Mesenchymal stem cell (in vitro differentiated cells and primary cell): Measurements from ENCODE around the gene PRRC1.

ENCODE experiments used
- DNase-seq: peaks from one replicate; pipeline ENCODE4 v3.0.0-alpha.2; 2013
- H2AFZ ChIP-seq: one replicate; pipeline ENCODE4 v1.6.1; 2013; ENCODE audit warnings: low read depth, mild to moderate bottlenecking, control low read depth, inconsistent platforms, low read length, moderate library complexity
- H2AK5ac ChIP-seq: 2 replicates; pipeline ENCODE4 v1.6.1; 2013; ENCODE audit warnings: low read length, moderate library complexity, mild to moderate bottlenecking, inconsistent platforms; ENCODE audit not compliant: severe bottlenecking
- H2BK120ac ChIP-seq: one replicate; pipeline ENCODE4 v1.6.1; 2013; ENCODE audit warnings: low read depth, mild to moderate bottlenecking, inconsistent platforms, low read length, moderate library complexity
- H2BK12ac ChIP-seq, 2 experiments: one replicate each; pipeline ENCODE4 v1.6.1; 2013; ENCODE audit warnings: inconsistent platforms in 2 of 2, low read length in 2 of 2, mild to moderate bottlenecking in 2 of 2, moderate library complexity in 2 of 2, control low read depth in 1 of 2
- H2BK15ac ChIP-seq: one replicate; pipeline ENCODE4 v1.6.1; 2013; ENCODE audit warnings: mild to moderate bottlenecking, low read depth, inconsistent platforms; ENCODE audit not compliant: poor library complexity, severe bottlenecking
- H2BK5ac ChIP-seq: 2 replicates; pipeline ENCODE4 v1.6.1; 2013; ENCODE audit warnings: low read depth, mild to moderate bottlenecking, low read length, control low read depth, inconsistent platforms; ENCODE audit not compliant: poor library complexity, severe bottlenecking
- H3K14ac ChIP-seq, 2 experiments: one replicate each; pipeline ENCODE4 v1.6.1; 2013; ENCODE audit warnings: inconsistent platforms in 2 of 2, low read length in 2 of 2, control low read depth in 1 of 2, mild to moderate bottlenecking in 1 of 2, moderate library complexity in 1 of 2
- H3K18ac ChIP-seq, 2 experiments: one replicate each; pipeline ENCODE4 v1.6.1; 2013; ENCODE audit warnings: inconsistent platforms in 2 of 2, low read length in 2 of 2, control low read depth in 1 of 2, low read depth in 1 of 2, mild to moderate bottlenecking in 1 of 2
- H3K23ac ChIP-seq, 2 experiments: one replicate each; pipeline ENCODE4 v1.6.1; 2013; ENCODE audit warnings: inconsistent platforms in 2 of 2, low read length in 2 of 2, mild to moderate bottlenecking in 2 of 2, moderate library complexity in 2 of 2, control low read depth in 1 of 2
- H3K27ac ChIP-seq: 2 replicates; pipeline ENCODE4 v1.5.1; 2013; ENCODE audit warnings: mild to moderate bottlenecking, moderate library complexity, low read length, control low read depth, inconsistent platforms; ENCODE audit not compliant: poor library complexity, severe bottlenecking
- H3K27me3 ChIP-seq, 2 experiments: 2 replicates each; pipeline versions ENCODE4 v1.6.1 to v1.7.0; 2013; ENCODE audit warnings: low read length in 2 of 2, mild to moderate bottlenecking in 2 of 2, moderate library complexity in 2 of 2, control low read depth in 1 of 2, inconsistent platforms in 1 of 2; ENCODE audit not compliant: control insufficient read depth in 1 of 2, insufficient read depth in 1 of 2
- H3K36me3 ChIP-seq, 2 experiments: 2 replicates each; pipeline versions ENCODE4 v1.6.1 to v1.7.0; 2013; ENCODE audit warnings: low read length in 2 of 2, control low read depth in 1 of 2, inconsistent platforms in 1 of 2, low read depth in 1 of 2, mild to moderate bottlenecking in 1 of 2; ENCODE audit not compliant: insufficient read depth in 2 of 2, control insufficient read depth in 1 of 2
- H3K4ac ChIP-seq, 2 experiments: one replicate each; pipeline ENCODE4 v1.6.1; 2013; ENCODE audit warnings: inconsistent platforms in 2 of 2, low read length in 2 of 2, mild to moderate bottlenecking in 2 of 2, moderate library complexity in 2 of 2, control low read depth in 1 of 2, low read depth in 1 of 2
- H3K4me1 ChIP-seq: 2 replicates; pipeline ENCODE4 v1.6.1; 2013; ENCODE audit warnings: low read depth, low read length, control low read depth; ENCODE audit not compliant: control insufficient read depth, insufficient read depth
- H3K4me2 ChIP-seq: 2 replicates; pipeline ENCODE4 v1.6.1; 2013; ENCODE audit warnings: low read length, mild to moderate bottlenecking, inconsistent platforms; ENCODE audit not compliant: poor library complexity, severe bottlenecking
- H3K4me3 ChIP-seq, 2 experiments: 2 replicates each; pipeline versions ENCODE4 v1.5.1 to v1.7.0; 2013; ENCODE audit warnings: low read length in 2 of 2, mild to moderate bottlenecking in 2 of 2, control low read depth in 1 of 2, low read depth in 1 of 2; ENCODE audit not compliant: insufficient read depth in 1 of 2
- H3K79me1 ChIP-seq: replicated peaks from 2 replicates; pipeline ENCODE4 v1.6.1; 2013; ENCODE audit warnings: mild to moderate bottlenecking, control low read depth, low read length, inconsistent platforms; ENCODE audit not compliant: poor library complexity, severe bottlenecking
- H3K9ac ChIP-seq: 2 replicates; pipeline ENCODE4 v1.7.0; 2013; ENCODE audit warnings: mild to moderate bottlenecking, low read length, moderate library complexity
- H3K9me3 ChIP-seq: 2 replicates; pipeline ENCODE4 v1.7.0; 2013; ENCODE audit warnings: mild to moderate bottlenecking, low read length; ENCODE audit not compliant: control insufficient read depth
- H4K8ac ChIP-seq: one replicate; pipeline ENCODE4 v1.6.1; 2013; ENCODE audit warnings: inconsistent platforms, mild to moderate bottlenecking, low read length, moderate library complexity
- H4K91ac ChIP-seq: one replicate; pipeline ENCODE4 v1.6.1; 2013; ENCODE audit warnings: mild to moderate bottlenecking, low read length, inconsistent platforms
- WGBS: methylation state at CpG from one replicate; pipeline ENCODE4 v1.1.7; 2013; ENCODE audit warnings: mixed read lengths; 5-methylcytosine and 5-hydroxymethylcytosine counted together

The PRRC1 gene

GRCh38 chr5:127562252-127562651, 44.8 kb downstream of the PRRC1 start:
- Histone ChIP-seq H2AFZ (no peak overlapping the region), H3K27ac (no peak overlapping the region), H2AK5ac (no peak overlapping the region), H4K8ac (no peak overlapping the region), H3K4me1 (peaks cover 3% of the 10 kb centered on the region), H2BK5ac (no peak overlapping the region), H3K27me3 (no peaks in the 10 kb centered on the region), H3K4ac (no peak overlapping the region), H3K4me3 (no peak overlapping the region), H3K9me3 (no peaks in the 10 kb centered on the region), H3K4me2 (no peak overlapping the region), H3K18ac (peak overlapping the region in 1 of 2 experiments; percentile 28), H2BK120ac (no peak overlapping the region), H3K79me1 (no peaks in the 10 kb centered on the region), H2BK15ac (no peak overlapping the region), H4K91ac (no peak overlapping the region), H2BK12ac (no peak overlapping the region), H3K36me3 (peaks cover 0 to 11% of the 10 kb centered on the region in 2 experiments), H3K9ac (no peak overlapping the region), H3K14ac (no peak overlapping the region), H3K23ac (no peak overlapping the region)
- 25% methylated on average over 2 of the region's 3 CpGs for WGBS
- peak; percentile 43 for DNase-seq

GRCh38 chr5:127563136-127563535, 45.7 kb downstream of the PRRC1 start:
- Histone ChIP-seq H3K9ac (peak overlapping the region; percentile 11), H3K4ac (no peak overlapping the region), H3K9me3 (no peaks in the 10 kb centered on the region), H4K8ac (no peak overlapping the region), H3K4me3 (no peak overlapping the region), H4K91ac (no peak overlapping the region), H2AK5ac (no peak overlapping the region), H3K14ac (no peak overlapping the region), H3K79me1 (no peaks in the 10 kb centered on the region), H3K4me2 (no peak overlapping the region), H2BK120ac (no peak overlapping the region), H3K27ac (no peak overlapping the region), H3K18ac (peak overlapping the region in 1 of 2 experiments; percentile 68), H3K36me3 (peaks cover 0 to 9% of the 10 kb centered on the region in 2 experiments), H2BK5ac (no peak overlapping the region), H3K27me3 (no peaks in the 10 kb centered on the region), H3K4me1 (peaks cover 3% of the 10 kb centered on the region), H2BK12ac (no peak overlapping the region), H2AFZ (no peak overlapping the region), H3K23ac (no peak overlapping the region), H2BK15ac (no peak overlapping the region)
- DNase-seq = no peak
- 82% methylated on average over 2 of the region's 2 CpGs for WGBS

DNA sequence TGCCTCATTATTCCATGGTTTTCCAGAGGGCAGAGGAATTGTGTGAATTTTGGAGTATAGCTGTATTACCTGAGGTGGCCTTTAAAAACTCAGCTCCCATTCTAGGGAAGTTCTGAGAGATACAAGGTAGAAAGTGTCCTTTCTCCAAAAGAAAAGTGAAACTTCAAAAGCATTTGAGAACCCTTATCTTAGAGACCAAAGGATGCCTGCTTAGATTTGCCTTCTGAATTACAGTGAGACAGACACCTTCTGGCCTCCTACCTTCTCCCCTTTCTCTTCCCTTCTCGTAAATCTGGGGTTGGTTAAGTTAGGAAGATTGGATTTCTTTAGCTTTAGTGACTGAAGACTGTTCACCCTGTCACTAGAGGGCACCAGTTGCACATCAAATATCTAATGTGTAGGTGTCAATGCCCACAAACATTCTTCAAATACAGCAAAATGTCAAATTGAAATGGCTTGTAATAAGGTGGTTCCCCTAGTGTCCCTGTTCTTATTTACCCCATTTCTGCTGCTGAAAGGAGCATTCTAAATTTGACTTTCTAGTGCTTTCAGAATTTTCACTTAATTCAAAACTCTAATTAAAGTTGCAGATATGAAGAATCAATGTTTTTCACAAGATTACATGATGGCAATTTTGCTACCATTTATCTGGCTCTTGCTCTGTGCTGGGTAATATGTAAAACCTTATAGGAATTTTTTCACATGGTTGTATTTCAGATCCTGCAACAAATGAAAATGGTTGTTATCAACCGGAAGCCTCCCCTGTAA, 46.7 kb downstream of the PRRC1 start:
- no peak overlapping the region for H3K27ac ChIP-seq
- H3K4me3 ChIP-seq = no peak overlapping the region
- H2BK15ac ChIP-seq = no peak overlapping the region
- WGBS = no CpG with 5 or more reads among the region's 2 CpGs
- peaks cover 0 to 1% of the 10 kb centered on the region in 2 experiments for H3K36me3 ChIP-seq
- H2BK5ac ChIP-seq = no peak overlapping the region
- H2AFZ ChIP-seq = no peak overlapping the region
- no peak overlapping the region for H3K23ac ChIP-seq
- H4K91ac ChIP-seq = no peak overlapping the region
- H2BK120ac ChIP-seq = no peak overlapping the region
- peak overlapping the region; percentile 12 for H3K9ac ChIP-seq
- no peak overlapping the region for H2BK12ac ChIP-seq
- H3K9me3 ChIP-seq = no peaks in the 10 kb centered on the region
- no peaks in the 10 kb centered on the region for H3K27me3 ChIP-seq
- H3K4ac ChIP-seq = no peak overlapping the region
- peaks cover 3% of the 10 kb centered on the region for H3K4me1 ChIP-seq
- no peak overlapping the region for H4K8ac ChIP-seq
- H3K4me2 ChIP-seq = no peak overlapping the region
- H3K79me1 ChIP-seq = no peaks in the 10 kb centered on the region
- no peak overlapping the region for H3K18ac ChIP-seq
- peak; percentile 67 for DNase-seq
- no peak overlapping the region for H2AK5ac ChIP-seq
- H3K14ac ChIP-seq = no peak overlapping the region

- no peaks in the 10 kb centered on the region for H3K79me1 ChIP-seq
- no peak overlapping the region for H2BK120ac ChIP-seq
- H3K9me3 ChIP-seq = no peaks in the 10 kb centered on the region
- no peak overlapping the region for H2AK5ac ChIP-seq
- H2BK15ac ChIP-seq = no peak overlapping the region
- no peak for DNase-seq
- no peak overlapping the region for H3K18ac ChIP-seq
- no peak overlapping the region for H3K14ac ChIP-seq
- H2AFZ ChIP-seq = no peak overlapping the region
- peaks cover 0 to 4% of the 10 kb centered on the region in 2 experiments for H3K27me3 ChIP-seq
- no peak overlapping the region for H4K91ac ChIP-seq
- no peak overlapping the region for H2BK12ac ChIP-seq
- no peak overlapping the region for H3K9ac ChIP-seq
- H3K4ac ChIP-seq = no peak overlapping the region
- peaks cover 1% of the 10 kb centered on the region for H3K4me1 ChIP-seq
- no peak overlapping the region for H3K27ac ChIP-seq
- H2BK5ac ChIP-seq = no peak overlapping the region
- H3K4me2 ChIP-seq = no peak overlapping the region
- 94% methylated on average over 1 of the region's 1 CpG for WGBS
- H3K23ac ChIP-seq = no peak overlapping the region
- H3K36me3 ChIP-seq = no peaks in the 10 kb centered on the region
- H3K4me3 ChIP-seq = no peak overlapping the region
- no peak overlapping the region for H4K8ac ChIP-seq
Measured at GRCh38 chr5:127565586-127566270, 48.3 kb downstream of the PRRC1 start.
